Measurements from ENCODE around the gene EIF1. TPM values are rescaled to one million over a fixed set of nuclear protein-coding genes. Genes with fewer than 3 reads are reported as not detected.

Gene EIF1
- total and polyA plus RNA-seq, 2 donors (not counting 1 experiment from before 2014, with no cell fraction given): 773 to 2,045 TPM

DNA sequence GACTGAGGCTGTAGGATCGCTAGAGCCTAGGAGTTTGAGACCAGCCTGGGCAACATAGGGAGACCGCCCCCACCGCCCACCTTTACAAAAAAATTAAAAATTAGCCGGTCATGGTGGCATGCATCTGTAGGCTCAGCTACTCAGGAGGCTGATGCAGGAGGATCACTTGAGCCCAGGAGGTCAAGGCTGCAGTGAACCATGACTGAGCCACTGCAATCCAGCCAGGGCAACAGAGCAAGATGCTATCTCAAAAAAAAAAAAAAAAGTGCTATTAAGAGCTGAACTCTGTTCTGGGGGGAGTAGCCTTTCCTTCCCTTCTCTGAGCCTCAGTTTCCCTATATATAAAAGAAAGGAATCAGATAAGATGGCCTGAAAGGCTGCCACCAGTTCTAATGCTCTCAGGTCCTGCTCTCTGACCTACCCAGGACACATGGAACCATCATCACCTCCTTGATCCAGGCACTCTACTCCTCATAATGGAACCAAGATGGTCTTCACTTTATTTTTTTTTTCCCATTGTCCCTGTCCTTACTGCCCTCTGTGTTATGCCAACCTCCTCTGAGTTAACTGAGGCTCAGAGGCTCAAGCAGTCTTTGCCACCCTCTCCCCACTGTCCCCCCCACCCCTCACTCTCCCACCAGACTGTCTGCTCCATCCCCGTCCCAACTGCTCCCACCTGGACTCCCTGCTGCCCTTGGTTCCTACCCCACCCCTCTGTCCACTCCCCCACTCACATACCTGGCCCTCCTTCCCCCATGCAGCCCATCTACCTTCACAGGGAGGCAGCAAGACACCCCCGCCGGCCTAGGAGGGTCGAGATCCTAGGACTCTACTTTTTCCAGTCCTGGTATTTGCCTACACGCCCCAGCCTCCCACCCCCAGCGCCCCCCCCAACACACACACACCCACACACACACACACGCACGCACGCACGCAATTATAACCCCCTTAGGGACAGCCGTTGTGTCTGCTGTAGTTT, 23.8 kb upstream of the EIF1 start:
- H3K4me1 ChIP-seq (ENCODE audit: control insufficient read depth in 2 of 2, insufficient read depth in 2 of 2, low read length in 2 of 2): peaks cover 12 to 41% of the 10 kb centered on the region in 2 donors
- no peaks in the 10 kb centered on the region for H3K79me2 ChIP-seq (ENCODE audit: control insufficient read depth, insufficient read depth, low read length)
- peak overlapping the region; percentile 94 for H3K4me3 Mint-ChIP-seq
- DNase-seq: no peak
- H3K27me3 Mint-ChIP-seq: no peaks in the 10 kb centered on the region
- peak overlapping the region; percentile 74 for H3K9ac ChIP-seq (ENCODE audit: low read length)
- ATAC-seq (ENCODE audit: low read depth): no peak
- H3K36me3 ChIP-seq (replicated peaks in 1 of 2; ENCODE audit: control extremely low read depth in 1 of 2, control insufficient read depth in 1 of 2, extremely low read depth in 1 of 2, insufficient read depth in 2 of 2, low read length in 1 of 2): no peaks in the 10 kb centered on the region
- H3K9me3 ChIP-seq (ENCODE audit: control extremely low read depth in 1 of 3, control insufficient read depth in 2 of 3, insufficient read depth in 1 of 3, low read length in 2 of 3): no peaks in the 10 kb centered on the region
- no peak for TF ChIP-seq EZH2 (IDR thresholded peaks at IDR 0.05; ENCODE audit: borderline replicate concordance, insufficient read depth, low read depth, low read length, poor library complexity, severe bottlenecking)
- TF ChIP-seq, protein P1, sequence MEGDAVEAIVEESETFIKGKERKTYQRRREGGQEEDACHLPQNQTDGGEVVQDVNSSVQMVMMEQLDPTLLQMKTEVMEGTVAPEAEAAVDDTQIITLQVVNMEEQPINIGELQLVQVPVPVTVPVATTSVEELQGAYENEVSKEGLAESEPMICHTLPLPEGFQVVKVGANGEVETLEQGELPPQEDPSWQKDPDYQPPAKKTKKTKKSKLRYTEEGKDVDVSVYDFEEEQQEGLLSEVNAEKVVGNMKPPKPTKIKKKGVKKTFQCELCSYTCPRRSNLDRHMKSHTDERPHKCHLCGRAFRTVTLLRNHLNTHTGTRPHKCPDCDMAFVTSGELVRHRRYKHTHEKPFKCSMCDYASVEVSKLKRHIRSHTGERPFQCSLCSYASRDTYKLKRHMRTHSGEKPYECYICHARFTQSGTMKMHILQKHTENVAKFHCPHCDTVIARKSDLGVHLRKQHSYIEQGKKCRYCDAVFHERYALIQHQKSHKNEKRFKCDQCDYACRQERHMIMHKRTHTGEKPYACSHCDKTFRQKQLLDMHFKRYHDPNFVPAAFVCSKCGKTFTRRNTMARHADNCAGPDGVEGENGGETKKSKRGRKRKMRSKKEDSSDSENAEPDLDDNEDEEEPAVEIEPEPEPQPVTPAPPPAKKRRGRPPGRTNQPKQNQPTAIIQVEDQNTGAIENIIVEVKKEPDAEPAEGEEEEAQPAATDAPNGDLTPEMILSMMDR (IDR thresholded peaks at IDR 0.05): no peak
- peak overlapping the region; percentile 99 for H3K27ac Mint-ChIP-seq
- POLR2A ChIA-PET: interaction anchor here (0.6 to 6.9 kb wide), 5 partner anchors 13 to 846 kb away, joined by 3 to 117 read pairs (median 6); partner anchors contain the start of gene EIF1
- H3K4me1 Mint-ChIP-seq: peaks cover 38% of the 10 kb centered on the region
- H3K4me3 ChIP-seq (ENCODE audit: control extremely low read depth in 1 of 5, extremely low read depth in 1 of 5, insufficient read depth in 1 of 5, low read depth in 2 of 5, low read length in 4 of 5): peak overlapping the region in 4 of 5 experiments; percentile 60 to 89 (median 64)
- intact Hi-C loops (cut with micrococcal nuclease): loop anchor here (5.0 kb wide), 3 partner anchors 848 to 1448 kb away; partner anchors contain the start of gene WIPF2
- H3K9me3 Mint-ChIP-seq (ENCODE audit: insufficient read depth): no peaks in the 10 kb centered on the region
- CTCF ChIA-PET: interaction anchor here (0.5 to 13.5 kb wide), 19 partner anchors 13 to 1733 kb away, joined by 3 to 438 read pairs (median 7); partner anchors contain the start of gene EIF1
- H3K27me3 ChIP-seq (replicated peaks in 1 of 4; ENCODE audit: control extremely low read depth in 1 of 4, control insufficient read depth in 3 of 4, insufficient read depth in 4 of 4, low read length in 3 of 4): no peaks in the 10 kb centered on the region
- peak overlapping the region; percentile 92 for H3K4me2 ChIP-seq (replicated peaks; ENCODE audit: low read depth, low read length, poor library complexity, severe bottlenecking)
- no peaks in the 10 kb centered on the region for H4K20me1 ChIP-seq (ENCODE audit: control insufficient read depth, insufficient read depth, low read length, poor library complexity, severe bottlenecking)
- H2AFZ ChIP-seq (ENCODE audit: insufficient read depth, low read depth, low read length, poor library complexity, severe bottlenecking): peak overlapping the region; percentile 84
- 62% methylated on average over 3 of the region's 15 CpGs for WGBS (ENCODE audit: insufficient coverage)
- peak overlapping the region; percentile 99 for H3K27ac ChIP-seq (ENCODE audit: low read length in 2 of 2)

Data from B cell (primary cell).